K562 (cell line): ENCODE data around the gene NKAIN4. TPM values are rescaled to one million over a fixed set of nuclear protein-coding genes. Genes with fewer than 3 reads are reported as not detected.

Experiments
- ATAC-seq: fragments of 200-7000 bp; cut with Tn5 transposase; 3 replicates; pipeline ENCODE4 v1.9.1; 2020; ENCODE audit warnings: moderate library complexity
- BruUV-seq: library from RNA; stranded (reverse); fragments of 400-500 nt; replicated peaks from 2 replicates; lab custom pipeline; 2021; lab: Mats Ljungman, UMichigan
- CTCF ChIA-PET: fragments of 300-600 bp; formaldehyde crosslinking; extraction: SDS; loops from one replicate; lab custom pipeline; 2021; ENCODE audit warnings: low intra/inter-chr PET ratio; lab: Yijun Ruan, JAX
- POLR2A ChIA-PET: fragments of 300-600, 350-650 bp; sonication (Branson Sonifier 250); formaldehyde crosslinking; extraction: SDS; loops from one replicate; lab custom pipeline; 2021; ENCODE audit warnings: antibody characterized with exemption, inconsistent platforms; lab: Yijun Ruan, JAX
- DNase-seq, 4 experiments: peaks; one replicate each; pipeline versions ENCODE4 v3.0.0 to v3.0.0-alpha.2; 2011 to 2018; ENCODE audit warnings: low spot score in 3 of 4, mixed read lengths in 3 of 4; ENCODE audit errors: extremely low read depth in 1 of 4
- FAIRE-seq: peaks from 2 replicates; lab custom pipeline; 2011; peaks lifted over from hg19 to GRCh38; lab: Jason Lieb, UNC
- H2AFZ ChIP-seq: 2 replicates; pipeline ENCODE4 v1.6.0; 2011; ENCODE audit warnings: low read depth, low read length, control low read depth, inconsistent platforms
- H3K27ac ChIP-seq: fragments of 200-600 bp; 3 replicates; pipeline ENCODE4 v1.8.0; 2011; ENCODE audit warnings: low read depth, mild to moderate bottlenecking, control low read depth, inconsistent platforms, low read length, moderate library complexity, mixed read lengths; ENCODE audit errors: extremely low read depth
- H3K27me3 ChIP-seq, 2 experiments: fragments of 300-600 bp in 1 of 2; 2 replicates in 1 of 2; 3 replicates in 1 of 2; pipeline versions ENCODE4 v1.6.0 to v1.8.0; 2011; ENCODE audit warnings: inconsistent platforms in 2 of 2, low read length in 2 of 2, mild to moderate bottlenecking in 1 of 2, mixed read lengths in 1 of 2, moderate library complexity in 1 of 2; ENCODE audit not compliant: control insufficient read depth in 2 of 2, insufficient read depth in 2 of 2
- H3K36me3 ChIP-seq: fragments of 300-600 bp; 3 replicates; pipeline ENCODE4 v1.8.0; 2011; ENCODE audit warnings: mild to moderate bottlenecking, low read length, inconsistent platforms; ENCODE audit not compliant: control insufficient read depth, insufficient read depth
- H3K4me1 ChIP-seq, 2 experiments: fragments of 200-600 bp in 1 of 2; replicated peaks in 1 of 2; 2 replicates in 1 of 2; 3 replicates in 1 of 2; pipeline versions ENCODE4 v1.5.1 to v1.8.0; 2011; ENCODE audit warnings: inconsistent platforms in 2 of 2, low read length in 2 of 2, mild to moderate bottlenecking in 1 of 2, mixed read lengths in 1 of 2, moderate library complexity in 1 of 2; ENCODE audit not compliant: control insufficient read depth in 2 of 2, insufficient read depth in 2 of 2
- H3K4me2 ChIP-seq: 2 replicates; pipeline ENCODE4 v1.6.1; 2011; ENCODE audit warnings: low read length, control low read depth, inconsistent platforms, mixed read lengths; ENCODE audit not compliant: insufficient read depth
- H3K4me3 ChIP-seq: fragments of 200-600 bp; sonication (generic), shearing (Covaris generic); 2 replicates; pipeline ENCODE4 v1.5.1; 2016; ENCODE audit warnings: control low read depth, inconsistent platforms
- H3K79me2 ChIP-seq: fragments of 200-600 bp; 3 replicates; pipeline ENCODE4 v1.8.0; 2011; ENCODE audit warnings: low read length, inconsistent platforms; ENCODE audit not compliant: control insufficient read depth, insufficient read depth
- H3K9ac ChIP-seq, 2 experiments: 2 replicates each; pipeline versions ENCODE4 v1.6.0 to v1.6.1; 2011; ENCODE audit warnings: low read depth in 2 of 2, low read length in 2 of 2, control low read depth in 1 of 2, inconsistent platforms in 1 of 2, mild to moderate bottlenecking in 1 of 2, mixed read lengths in 1 of 2; ENCODE audit not compliant: insufficient read depth in 1 of 2
- H3K9me1 ChIP-seq: one replicate; pipeline ENCODE4 v1.6.0; 2011; ENCODE audit warnings: inconsistent platforms, mild to moderate bottlenecking, low read length, moderate library complexity; ENCODE audit not compliant: control insufficient read depth, insufficient read depth
- H3K9me3 ChIP-seq: replicated peaks from 2 replicates; pipeline ENCODE4 v1.5.1; 2011; ENCODE audit warnings: low read depth, low read length, inconsistent platforms; ENCODE audit not compliant: control insufficient read depth, insufficient read depth
- H4K20me1 ChIP-seq: replicated peaks from 2 replicates; pipeline ENCODE4 v1.6.1; 2011; ENCODE audit warnings: low read length, inconsistent platforms, mixed read lengths; ENCODE audit not compliant: control insufficient read depth, insufficient read depth
- E2F5 ChIP-seq: sonication (generic); formaldehyde crosslinking; IDR thresholded peaks from 2 replicates; pipeline ENCODE4 v1.8.0; 2022; ENCODE audit warnings: mild to moderate bottlenecking, missing genetic modification reagents
- E2F8 ChIP-seq: fragments of 450-650 bp; IDR thresholded peaks from 2 replicates; pipeline ENCODE4 v1.7.1; 2018; ENCODE audit warnings: mild to moderate bottlenecking, low read depth; ENCODE audit not compliant: partially characterized antibody
- EZH2 ChIP-seq: IDR thresholded peaks from 2 replicates; pipeline ENCODE4 v1.6.1; 2012; ENCODE audit warnings: low read depth, mild to moderate bottlenecking, inconsistent platforms, low read length, borderline replicate concordance
- KDM2B ChIP-seq: fragments of 250-450 bp; sonication (Bioruptor Pico); IDR thresholded peaks from 2 replicates; pipeline ENCODE4 v1.8.0; 2021; ENCODE audit warnings: mild to moderate bottlenecking, moderate library complexity
- NUFIP1 ChIP-seq: fragments of 450-650 bp; IDR thresholded peaks from 2 replicates; pipeline ENCODE4 v1.6.1; 2018; ENCODE audit not compliant: partially characterized antibody
- PPARD ChIP-seq: fragments of 250-450 bp; sonication (Bioruptor Pico); IDR thresholded peaks from 2 replicates; pipeline ENCODE4 v1.8.0; 2022; ENCODE audit warnings: inconsistent platforms, mild to moderate bottlenecking, moderate library complexity
- TFAM ChIP-seq: fragments of 250-450 bp; sonication (Bioruptor Pico); conservative IDR thresholded peaks from 2 replicates; pipeline ENCODE4 v1.5.0; 2021; ENCODE audit warnings: mild to moderate bottlenecking, moderate library complexity
- U2AF2 ChIP-seq: fragments of 200-400 bp; formaldehyde crosslinking; optimal IDR thresholded peaks from 2 replicates; pipeline ENCODE3; 2017; ENCODE audit warnings: low read depth, mild to moderate bottlenecking, low read length
- ZBED1 ChIP-seq: IDR thresholded peaks from 2 replicates; pipeline ENCODE4 v1.6.1; 2014
- ZKSCAN1 ChIP-seq: fragments of 150-350 bp; IDR thresholded peaks from 2 replicates; pipeline ENCODE4 v1.6.1; 2016; ENCODE audit warnings: low read depth, low read length
- ZNF609 ChIP-seq: sonication (generic); formaldehyde crosslinking; IDR thresholded peaks from 2 replicates; pipeline ENCODE4 v1.8.1; 2023; ENCODE audit warnings: missing genetic modification reagents, mild to moderate bottlenecking, borderline replicate concordance
- WGBS: fragments of 100-300 bp; shearing (Covaris generic); methylation state at CpG from one replicate; pipeline ENCODE4 v1.1.6; 2016; ENCODE audit warnings: low coverage, mixed read lengths; ENCODE audit not compliant: insufficient coverage; ENCODE audit errors: missing lambda C conversion rate; 5-methylcytosine and 5-hydroxymethylcytosine counted together
- in situ Hi-C: fragments of 300-500 bp; cut with MboI; formaldehyde crosslinking; loops from 4 replicates; pipeline ENCODE4 v1.15.0; 2018; ENCODE audit warnings: inconsistent platforms, mixed read lengths
- intact Hi-C: fragments of 100-400 bp; cut with micrococcal nuclease; formaldehyde crosslinking; loops from 2 replicates; pipeline ENCODE4 v1.14.2; 2022
- polyA plus RNA-seq, 8 experiments: library from polyadenylated mRNA; depleted of rRNA in 4 of 8; stranded (reverse) in 5 of 8; unstranded in 3 of 8; fragments of >200 nt; fragmentation: Nextera tagmentation in 2 of 8; fragmentation: Illumina TruSeq in 1 of 8; extraction: Ambion mirVana in 2 of 8; extraction: Trizol in 1 of 8; gene quantifications; 2 replicates each; pipeline versions ENCODE4 v1.2.1 to v1.2.3, GENCODE V29; 2011 to 2014; ENCODE audit warnings: inconsistent platforms in 1 of 8, missing spikeins in 1 of 8
- total RNA-seq, 7 experiments: library from RNA; depleted of rRNA in 6 of 7; stranded (reverse); fragments of >200 nt in 6 of 7; fragmentation: Illumina TruSeq in 2 of 7; extraction: Trizol in 2 of 7; gene quantifications; 2 replicates each; pipeline versions ENCODE4 v1.2.1 to v1.2.3, GENCODE V29; 2011 to 2021; ENCODE audit warnings: low replicate concordance in 1 of 7

NKAIN4 gene
- total and polyA plus RNA-seq, 9 of the 15 experiments (the other 6 are each of a cell fraction or from before 2014, with no cell fraction given), result not detected

GRCh38 chr20:63233924-63234323, 20.3 kb downstream of the NKAIN4 start:
- in situ Hi-C loops (no loop called here), intact Hi-C loops (no loop called here)
- POLR2A ChIA-PET, result interaction anchor here (1.0 to 1.3 kb wide), 2 partner anchors 19 to 47 kb away, joined by 3 read pairs; no protein-coding TSS in a partner anchor
- TF ChIP-seq E2F8 (no peak), PPARD (CRISPR knock-in tag) (no peak), NUFIP1 (no peak), ZBED1 (no peak), E2F5 (CRISPR knock-in tag) (no peak), ZKSCAN1 (no peak), ZNF609 (CRISPR knock-in tag) (no peak), KDM2B (CRISPR knock-in tag) (no peak), TFAM (CRISPR knock-in tag) (no peak), U2AF2 (no peak), EZH2 (no peak)
- H3K27me3 ChIP-seq, result peaks cover 30 to 54% of the 10 kb centered on the region in 2 experiments; a peak in 4 of 5 replicates
- no peak for DNase-seq
- 35% methylated on average over 4 of the region's 17 CpGs for WGBS
- no peak overlapping the region for H3K4me3 ChIP-seq
- peaks cover 0 to 40% of the 10 kb centered on the region in 2 experiments; a peak in 3 of 5 replicates for H3K4me1 ChIP-seq
- H3K36me3 ChIP-seq, result no peaks in the 10 kb centered on the region
- no peak overlapping the region; a peak in 1 of 4 replicates for H3K9ac ChIP-seq
- H3K9me3 ChIP-seq, result no peaks in the 10 kb centered on the region
- CTCF ChIA-PET, result no interaction called here
- no peaks in the 10 kb centered on the region for H3K79me2 ChIP-seq
- no peak overlapping the region for H3K4me2 ChIP-seq
- no peak for FAIRE-seq
- no TSS peak for BruUV-seq
- H3K27ac ChIP-seq, result no peak overlapping the region
- ATAC-seq, result no peak
- H3K9me1 ChIP-seq, result no peaks in the 10 kb centered on the region
- H2AFZ ChIP-seq, result no peak overlapping the region
- no peaks in the 10 kb centered on the region for H4K20me1 ChIP-seq
